PFSK-1 (cell line): Measurements from ENCODE around the gene TMEM43.

Source experiments
- FOXP2 ChIP-seq: optimal IDR thresholded peaks from 2 replicates; pipeline ENCODE3; 2011; ENCODE audit warnings: borderline replicate concordance, control low read depth, inconsistent platforms; ENCODE audit not compliant: insufficient read depth; ENCODE audit errors: extremely low read length, extremely low read depth
- POLR2AphosphoS5 ChIP-seq: IDR thresholded peaks from 2 replicates; pipeline ENCODE4 v1.6.1; 2012; ENCODE audit warnings: low read depth, mild to moderate bottlenecking, control low read depth, low read length, moderate library complexity
- SIN3A ChIP-seq: IDR thresholded peaks from 2 replicates; pipeline ENCODE4 v1.6.1; 2012; ENCODE audit warnings: mild to moderate bottlenecking, low read length, moderate library complexity, borderline replicate concordance; ENCODE audit not compliant: insufficient read depth
- TAF1 ChIP-seq: IDR thresholded peaks from 2 replicates; pipeline ENCODE4 v1.6.1; 2012; ENCODE audit warnings: low read length, control low read depth, borderline replicate concordance; ENCODE audit not compliant: insufficient read depth
- TF ChIP-seq, protein P1 (sequence below), 2 experiments: IDR thresholded peaks; 2 replicates each; pipeline versions ENCODE4 v1.6.1 to v1.8.0; 2011 to 2012; ENCODE audit warnings: low read depth in 2 of 2, low read length in 2 of 2, control low read depth in 1 of 2, inconsistent platforms in 1 of 2, mild to moderate bottlenecking in 1 of 2, moderate library complexity in 1 of 2; ENCODE audit not compliant: insufficient read depth in 1 of 2

TMEM43 gene

DNA sequence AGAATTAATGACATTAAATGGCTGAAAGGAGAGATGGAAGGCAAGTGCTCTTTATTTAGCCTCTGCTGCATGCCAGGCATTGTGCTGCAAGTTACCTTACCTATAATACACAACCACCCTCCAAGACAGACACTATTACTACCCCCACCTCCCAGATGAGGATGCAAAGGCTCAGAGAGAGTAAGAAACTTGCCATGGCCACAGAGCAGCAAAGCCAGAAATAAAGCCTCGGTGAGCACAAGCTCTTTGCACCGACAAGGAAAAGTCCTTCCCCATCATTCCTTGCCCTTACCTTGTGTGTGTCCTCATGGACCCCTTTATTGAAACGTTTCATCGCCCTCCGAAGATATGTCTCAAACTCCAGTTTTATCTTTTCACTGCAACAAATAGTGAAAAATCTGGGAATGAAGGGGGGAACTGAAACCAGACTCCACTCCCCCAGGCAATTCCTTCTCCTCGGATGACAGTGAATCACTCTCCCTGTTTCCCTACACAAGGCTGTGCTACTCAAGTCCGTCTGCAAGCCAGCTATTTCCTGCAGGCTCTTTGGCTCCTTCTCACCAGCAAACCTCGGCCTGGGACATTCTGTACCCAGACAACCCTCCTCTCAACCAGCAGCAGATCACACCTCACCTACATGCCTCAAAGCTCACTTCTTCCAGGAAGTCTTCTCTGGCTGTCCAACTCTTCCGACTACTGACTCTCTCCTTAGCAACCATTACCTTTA is 42.2 kb downstream of the TMEM43 start:
- no peak for TF ChIP-seq POLR2AphosphoS5

DNA sequence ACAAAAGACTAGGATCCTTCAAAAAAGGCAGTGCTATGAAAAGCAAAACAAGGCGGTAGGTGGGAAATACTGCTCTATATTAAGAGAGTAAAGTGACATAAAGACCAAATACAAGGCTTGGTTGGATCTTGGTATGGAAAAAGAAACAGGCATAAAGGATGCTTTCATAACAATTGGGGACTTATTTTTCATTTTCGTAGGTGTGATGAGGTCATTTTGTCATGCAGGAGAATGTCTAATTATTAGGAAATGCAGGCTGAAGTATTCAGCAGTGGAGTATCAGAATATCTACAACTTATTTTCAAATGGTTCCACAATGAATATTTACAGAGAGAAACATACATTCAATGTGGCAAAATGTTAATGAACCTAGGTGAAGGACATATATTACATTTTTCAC is 44.6 kb downstream of the TMEM43 start:
- TF ChIP-seq TAF1 (no peak), POLR2AphosphoS5 (no peak), FOXP2 (no peak), SIN3A (no peak)
- TF ChIP-seq, protein P1, sequence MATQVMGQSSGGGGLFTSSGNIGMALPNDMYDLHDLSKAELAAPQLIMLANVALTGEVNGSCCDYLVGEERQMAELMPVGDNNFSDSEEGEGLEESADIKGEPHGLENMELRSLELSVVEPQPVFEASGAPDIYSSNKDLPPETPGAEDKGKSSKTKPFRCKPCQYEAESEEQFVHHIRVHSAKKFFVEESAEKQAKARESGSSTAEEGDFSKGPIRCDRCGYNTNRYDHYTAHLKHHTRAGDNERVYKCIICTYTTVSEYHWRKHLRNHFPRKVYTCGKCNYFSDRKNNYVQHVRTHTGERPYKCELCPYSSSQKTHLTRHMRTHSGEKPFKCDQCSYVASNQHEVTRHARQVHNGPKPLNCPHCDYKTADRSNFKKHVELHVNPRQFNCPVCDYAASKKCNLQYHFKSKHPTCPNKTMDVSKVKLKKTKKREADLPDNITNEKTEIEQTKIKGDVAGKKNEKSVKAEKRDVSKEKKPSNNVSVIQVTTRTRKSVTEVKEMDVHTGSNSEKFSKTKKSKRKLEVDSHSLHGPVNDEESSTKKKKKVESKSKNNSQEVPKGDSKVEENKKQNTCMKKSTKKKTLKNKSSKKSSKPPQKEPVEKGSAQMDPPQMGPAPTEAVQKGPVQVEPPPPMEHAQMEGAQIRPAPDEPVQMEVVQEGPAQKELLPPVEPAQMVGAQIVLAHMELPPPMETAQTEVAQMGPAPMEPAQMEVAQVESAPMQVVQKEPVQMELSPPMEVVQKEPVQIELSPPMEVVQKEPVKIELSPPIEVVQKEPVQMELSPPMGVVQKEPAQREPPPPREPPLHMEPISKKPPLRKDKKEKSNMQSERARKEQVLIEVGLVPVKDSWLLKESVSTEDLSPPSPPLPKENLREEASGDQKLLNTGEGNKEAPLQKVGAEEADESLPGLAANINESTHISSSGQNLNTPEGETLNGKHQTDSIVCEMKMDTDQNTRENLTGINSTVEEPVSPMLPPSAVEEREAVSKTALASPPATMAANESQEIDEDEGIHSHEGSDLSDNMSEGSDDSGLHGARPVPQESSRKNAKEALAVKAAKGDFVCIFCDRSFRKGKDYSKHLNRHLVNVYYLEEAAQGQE (IDR thresholded peaks at IDR 0.05; ENCODE audit: insufficient read depth in 1 of 2, low read depth in 2 of 2, low read length in 2 of 2), result no peak

DNA sequence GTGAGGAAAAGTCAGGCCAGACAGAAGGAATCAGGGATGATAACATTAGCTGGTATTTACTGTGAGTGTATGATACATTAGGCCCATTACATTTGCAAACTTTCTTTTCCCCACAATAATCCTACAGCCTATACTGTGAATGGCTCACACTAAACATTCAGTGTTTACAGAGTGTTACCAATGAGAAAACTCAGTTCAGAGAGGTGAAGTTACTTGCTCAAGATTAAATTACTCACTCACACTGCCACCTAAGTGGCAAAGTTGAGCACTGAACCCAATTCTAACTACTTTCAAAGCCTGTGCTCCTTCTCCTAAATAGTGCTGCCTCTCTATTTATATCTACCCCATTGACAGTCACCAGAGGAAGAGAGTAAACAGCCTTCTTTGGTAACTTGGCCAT is 45.0 kb downstream of the TMEM43 start:
- TF ChIP-seq FOXP2, result no peak
- TF ChIP-seq, protein P1 (IDR thresholded peaks at IDR 0.05; ENCODE audit: insufficient read depth in 1 of 2, low read depth in 2 of 2, low read length in 2 of 2), result no peak
- TF ChIP-seq TAF1, result no peak
- no peak for TF ChIP-seq SIN3A
- no peak for TF ChIP-seq POLR2AphosphoS5

DNA sequence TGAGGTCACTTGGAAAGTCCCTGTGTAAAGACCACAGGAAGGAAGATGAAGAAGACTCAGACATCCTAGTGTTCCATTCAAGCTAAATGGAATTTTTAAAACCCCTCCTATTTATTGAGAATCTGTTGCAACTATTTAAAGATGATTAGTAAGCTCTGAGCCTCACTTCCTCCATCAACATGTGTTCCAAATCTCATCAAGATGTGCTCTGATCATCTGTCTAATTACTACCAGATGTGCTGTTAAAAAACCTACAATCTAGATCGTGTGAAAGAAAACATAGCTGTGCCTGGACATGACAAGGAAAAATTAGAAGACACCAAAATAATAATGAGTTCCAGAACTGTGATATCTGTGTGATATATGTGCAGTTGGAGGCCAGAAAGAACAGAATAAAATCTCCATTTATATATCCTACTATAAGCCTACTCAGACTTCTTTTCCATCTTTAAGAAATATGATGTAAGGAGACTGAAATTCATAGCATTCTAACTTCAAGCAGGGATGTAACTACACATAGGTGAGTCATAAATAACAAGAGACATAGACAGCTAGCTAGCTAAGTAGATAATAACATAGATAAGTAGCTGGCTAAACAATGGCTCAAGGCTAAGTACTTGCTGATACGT is 45.8 kb downstream of the TMEM43 start:
- TF ChIP-seq, protein P1 (IDR thresholded peaks at IDR 0.05; ENCODE audit: insufficient read depth in 1 of 2, low read depth in 2 of 2, low read length in 2 of 2), result no peak
- TF ChIP-seq POLR2AphosphoS5, result no peak
- TF ChIP-seq TAF1, result no peak
- no peak for TF ChIP-seq FOXP2
- TF ChIP-seq SIN3A, result no peak; the same call in 1 of the 2 replicates

DNA sequence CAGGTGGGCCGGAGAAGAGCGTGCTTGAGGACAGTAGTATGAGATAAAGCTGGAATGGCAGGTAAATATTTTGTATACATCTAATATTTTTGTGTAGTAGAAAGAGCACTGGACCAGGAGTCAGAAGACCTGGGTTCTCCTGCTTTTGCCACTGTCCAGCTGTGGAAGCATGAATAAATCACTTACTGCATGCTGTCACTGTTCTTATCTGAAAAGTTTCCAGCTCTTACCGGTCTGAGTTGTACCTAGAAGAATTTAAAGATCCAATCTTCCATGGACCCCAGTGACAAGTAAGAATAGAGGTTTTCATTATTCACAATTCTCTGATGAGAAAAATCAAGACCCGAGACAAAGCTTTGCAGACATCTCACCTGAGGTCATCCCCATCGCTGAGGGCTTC is 47.6 kb downstream of the TMEM43 start:
- TF ChIP-seq SIN3A (no peak), POLR2AphosphoS5 (no peak), FOXP2 (no peak), TAF1 (no peak)
- TF ChIP-seq, protein P1 (IDR thresholded peaks at IDR 0.05; ENCODE audit: insufficient read depth in 1 of 2, low read depth in 2 of 2, low read length in 2 of 2), result no peak
